H1 (cell line): ENCODE data around the gene LNPEP. TPM values are rescaled to one million over a fixed set of nuclear protein-coding genes. Genes with fewer than 3 reads are reported as not detected.

Experiments
- CHD1 ChIP-seq: IDR thresholded peaks from 2 replicates; pipeline ENCODE4 v1.6.1; 2012; ENCODE audit warnings: low read depth, low read length, improper control_type of control experiment
- EGR1 ChIP-seq: IDR thresholded peaks from 2 replicates; pipeline ENCODE4 v1.6.1; 2011; ENCODE audit warnings: low read depth, low read length, borderline replicate concordance
- EZH2 ChIP-seq: fragments of 200-600 bp; sonication (generic); IDR thresholded peaks from 2 replicates; pipeline ENCODE4 v1.7.1; 2012; ENCODE audit warnings: low read depth, mild to moderate bottlenecking, moderate library complexity, low read length, inconsistent platforms; ENCODE audit not compliant: severe bottlenecking
- NRF1 ChIP-seq: IDR thresholded peaks from 2 replicates; pipeline ENCODE4 v1.6.1; 2011; ENCODE audit warnings: mild to moderate bottlenecking, low read depth, low read length, improper control_type of control experiment
- POLR2AphosphoS5 ChIP-seq: IDR thresholded peaks from 2 replicates; pipeline ENCODE4 v1.6.1; 2011; ENCODE audit warnings: low read depth, low read length
- RXRA ChIP-seq: IDR thresholded peaks from 2 replicates; pipeline ENCODE4 v1.6.1; 2011; ENCODE audit warnings: low read depth, mild to moderate bottlenecking, low read length, moderate library complexity; ENCODE audit not compliant: insufficient read depth
- SIN3A ChIP-seq, 2 experiments: IDR thresholded peaks in 1 of 2; conservative IDR thresholded peaks in 1 of 2; 2 replicates each; pipeline ENCODE4 v1.6.1; 2011 to 2012; ENCODE audit warnings: low read length in 2 of 2, improper control_type of control experiment in 1 of 2, low read depth in 1 of 2, mild to moderate bottlenecking in 1 of 2
- polyA plus RNA-seq, 7 experiments: library from polyadenylated mRNA; depleted of rRNA in 3 of 7; stranded (reverse) in 5 of 7; unstranded in 2 of 7; fragments of >200 nt in 5 of 7; fragments of 200-250 nt in 2 of 7; gene quantifications; 1 replicate in 5 of 7; 2 replicates in 1 of 7; 4 replicates in 1 of 7; pipeline versions ENCODE4 v1.2.1 to v1.2.3, GENCODE V29; 2011 to 2013; ENCODE audit warnings: missing spikeins in 2 of 7, mixed read lengths in 2 of 7
- total RNA-seq: library from RNA; stranded (reverse); fragmentation: NEBNext Ultra II Directional; extraction: Animal tissue kit (Norgen Biotek cat#: 25700); gene quantifications from 2 replicates; pipeline ENCODE4 v1.2.1, GENCODE V29; 2021
- TF ChIP-seq, protein P1 (sequence below): IDR thresholded peaks from 2 replicates; pipeline ENCODE4 v1.6.1; 2011; ENCODE audit warnings: low read length, improper control_type of control experiment

The LNPEP gene
- total and polyA plus RNA-seq, 2 of the 8 experiments (the other 6 are each of a cell fraction or from before 2014, with no cell fraction given), result 1.8 to 4.5 TPM

DNA sequence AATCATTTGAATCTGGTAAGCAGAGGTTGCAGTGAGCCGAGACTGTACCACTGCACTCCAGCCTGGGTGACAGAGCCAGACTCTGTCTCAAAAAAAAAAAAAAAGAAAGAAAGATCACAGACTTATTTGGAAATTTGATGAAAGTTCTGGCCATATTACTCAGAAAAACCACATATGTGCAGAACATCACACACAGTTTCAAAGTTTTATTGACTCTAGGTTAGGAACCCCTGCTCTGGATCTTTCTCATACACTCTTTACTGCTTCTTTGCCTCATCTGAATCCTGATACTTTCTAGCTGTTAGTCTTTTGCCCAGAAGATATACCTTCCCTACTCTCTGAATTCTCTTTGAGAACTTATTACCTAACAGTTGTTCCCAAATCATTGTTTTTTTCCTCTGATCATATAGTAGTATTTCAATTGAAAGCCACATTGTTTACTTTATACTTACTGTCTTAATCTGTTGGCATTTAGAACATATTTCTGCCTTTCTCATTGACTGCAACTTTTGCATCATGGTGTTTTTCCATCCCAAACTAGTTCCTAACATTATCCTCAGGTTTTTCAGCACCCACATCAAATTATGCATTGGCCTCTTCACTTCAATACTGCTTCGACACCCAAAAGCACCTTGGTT lies 68.7 kb downstream of the LNPEP start (continued):
- no peak for TF ChIP-seq POLR2AphosphoS5
- no peak for TF ChIP-seq EGR1
- no peak for TF ChIP-seq RXRA
- no peak for TF ChIP-seq NRF1
- TF ChIP-seq SIN3A (conservative IDR thresholded peaks at IDR 0.05 in 1 of 2, IDR thresholded peaks at IDR 0.05 in 1 of 2; ENCODE audit: low read depth in 1 of 2, low read length in 2 of 2), result no peak
- TF ChIP-seq EZH2, result no peak
- TF ChIP-seq CHD1, result no peak
- TF ChIP-seq, protein P1, sequence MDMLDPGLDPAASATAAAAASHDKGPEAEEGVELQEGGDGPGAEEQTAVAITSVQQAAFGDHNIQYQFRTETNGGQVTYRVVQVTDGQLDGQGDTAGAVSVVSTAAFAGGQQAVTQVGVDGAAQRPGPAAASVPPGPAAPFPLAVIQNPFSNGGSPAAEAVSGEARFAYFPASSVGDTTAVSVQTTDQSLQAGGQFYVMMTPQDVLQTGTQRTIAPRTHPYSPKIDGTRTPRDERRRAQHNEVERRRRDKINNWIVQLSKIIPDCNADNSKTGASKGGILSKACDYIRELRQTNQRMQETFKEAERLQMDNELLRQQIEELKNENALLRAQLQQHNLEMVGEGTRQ, result no peak
